HepG2 (cell line): ENCODE data around the gene C14orf132. TPM values are rescaled to one million over a fixed set of nuclear protein-coding genes. Genes with fewer than 3 reads are reported as not detected.

Source experiments
- BCL3 ChIP-seq: sonication (generic); formaldehyde crosslinking; IDR thresholded peaks from 2 replicates; pipeline ENCODE4 v1.5.1; 2020; ENCODE audit warnings: mild to moderate bottlenecking, missing genetic modification reagents, moderate library complexity
- BCL6 ChIP-seq: IDR thresholded peaks from 2 replicates; pipeline ENCODE4 v1.6.1; 2016; ENCODE audit warnings: missing genetic modification reagents, missing compliant biosample characterization
- CEBPG ChIP-seq: IDR thresholded peaks from 2 replicates; pipeline ENCODE4 v1.6.1; 2016
- CHCHD3 ChIP-seq: sonication (generic); formaldehyde crosslinking; IDR thresholded peaks from 2 replicates; pipeline ENCODE4 v1.8.0; 2022; ENCODE audit warnings: mild to moderate bottlenecking, missing genetic modification reagents, moderate library complexity
- E2F5 ChIP-seq: sonication (generic); formaldehyde crosslinking; conservative IDR thresholded peaks from 2 replicates; pipeline ENCODE4 v1.4.0; 2020; ENCODE audit warnings: missing genetic modification reagents
- HIC2 ChIP-seq: sonication (generic); formaldehyde crosslinking; IDR thresholded peaks from 2 replicates; pipeline ENCODE4 v1.9.0; 2022; ENCODE audit warnings: low read depth, missing genetic modification reagents
- SKI ChIP-seq: fragments of 450-650 bp; IDR thresholded peaks from one replicate; pipeline ENCODE4 v1.6.1; 2018; ENCODE audit warnings: mild to moderate bottlenecking; ENCODE audit not compliant: partially characterized antibody
- TFDP1 ChIP-seq: IDR thresholded peaks from 2 replicates; pipeline ENCODE4 v1.6.1; 2016; ENCODE audit warnings: missing compliant biosample characterization, missing genetic modification reagents, borderline replicate concordance
- TGIF2 ChIP-seq: IDR thresholded peaks from 2 replicates; pipeline ENCODE4 v1.6.1; 2016; ENCODE audit warnings: control low read depth, missing compliant biosample characterization
- YEATS2 ChIP-seq: sonication (generic); formaldehyde crosslinking; IDR thresholded peaks from 2 replicates; pipeline ENCODE4 v1.4.0; 2020; ENCODE audit warnings: missing genetic modification reagents, borderline replicate concordance
- ZEB1 ChIP-seq: IDR thresholded peaks from 2 replicates; pipeline ENCODE4 v1.6.1; 2012; ENCODE audit warnings: mild to moderate bottlenecking, low read depth, inconsistent platforms; ENCODE audit not compliant: insufficient replicate concordance
- ZFP36 ChIP-seq: fragments of 150-350 bp; IDR thresholded peaks from 2 replicates; pipeline ENCODE4 v1.6.1; 2018; ENCODE audit warnings: borderline replicate concordance, low read length, low read depth; ENCODE audit not compliant: partially characterized antibody
- ZFP41 ChIP-seq: sonication (generic); formaldehyde crosslinking; IDR thresholded peaks from 2 replicates; pipeline ENCODE4 v1.4.0; 2020; ENCODE audit warnings: mild to moderate bottlenecking, missing genetic modification reagents, borderline replicate concordance
- ZFP91 ChIP-seq: sonication (generic); formaldehyde crosslinking; IDR thresholded peaks from 2 replicates; pipeline ENCODE4 v1.9.0; 2022; ENCODE audit warnings: missing genetic modification reagents, mild to moderate bottlenecking, borderline replicate concordance
- ZFX ChIP-seq: sonication (generic); formaldehyde crosslinking; IDR thresholded peaks from 2 replicates; pipeline ENCODE4 v1.4.0; 2020; ENCODE audit warnings: mild to moderate bottlenecking, low read depth, missing genetic modification reagents, moderate library complexity
- ZNF432 ChIP-seq: sonication (generic); formaldehyde crosslinking; IDR thresholded peaks from 2 replicates; pipeline ENCODE4 v1.5.0; 2020; ENCODE audit warnings: missing genetic modification reagents, mild to moderate bottlenecking, borderline replicate concordance
- ZNF563 ChIP-seq: sonication (generic); formaldehyde crosslinking; IDR thresholded peaks from 2 replicates; pipeline ENCODE4 v1.8.0; 2022; ENCODE audit warnings: mild to moderate bottlenecking, moderate library complexity, missing genetic modification reagents
- ZNF7 ChIP-seq: IDR thresholded peaks from 2 replicates; pipeline ENCODE4 v1.6.1; 2016; ENCODE audit warnings: missing biosample characterization, missing genetic modification reagents
- ZNF761 ChIP-seq: sonication (generic); formaldehyde crosslinking; conservative IDR thresholded peaks from 2 replicates; pipeline ENCODE4 v1.4.0; 2020; ENCODE audit warnings: mild to moderate bottlenecking, missing genetic modification reagents
- ZNF788 ChIP-seq: sonication (generic); formaldehyde crosslinking; IDR thresholded peaks from 2 replicates; pipeline ENCODE4 v1.5.0; 2020; ENCODE audit warnings: mild to moderate bottlenecking, missing genetic modification reagents, borderline replicate concordance
- polyA plus RNA-seq, 8 experiments: library from polyadenylated mRNA; depleted of rRNA in 3 of 8; stranded (reverse) in 7 of 8; unstranded in 1 of 8; fragments of >200 nt; fragmentation: Illumina TruSeq in 4 of 8; extraction: Trizol in 4 of 8; gene quantifications; 2 replicates each; pipeline versions ENCODE4 v1.2.1 to v1.2.3, GENCODE V29; 2011 to 2016; ENCODE audit warnings: low read depth in 4 of 8, missing spikeins in 1 of 8, mixed read lengths in 1 of 8; ENCODE audit not compliant: insufficient read depth in 1 of 8
- total RNA-seq, 5 experiments: library from RNA; depleted of rRNA; stranded (reverse); fragments of >200 nt; fragmentation: Illumina TruSeq; extraction: Trizol; gene quantifications; 2 replicates each; pipeline ENCODE4 v1.2.3, GENCODE V29; 2016; ENCODE audit warnings: low read depth in 1 of 5

Gene C14orf132
- total and polyA plus RNA-seq, 2 of the 13 experiments (the other 11 are each of a cell fraction or from before 2014, with no cell fraction given) = 0.13 to 0.15 TPM

- no peak for TF ChIP-seq BCL6
- TF ChIP-seq CEBPG (CRISPR knock-in tag) = peak; percentile 54; the same call in 1 of the 2 replicates
- no peak for TF ChIP-seq BCL3 (CRISPR knock-in tag)
- TF ChIP-seq ZFP36 = no peak
- TF ChIP-seq ZNF7 = no peak
- TF ChIP-seq ZFP91 = peak; percentile 35; the same call in 1 of the 2 replicates
- no peak for TF ChIP-seq ZNF761 (CRISPR knock-in tag)
- no peak for TF ChIP-seq HIC2 (CRISPR knock-in tag)
- no peak for TF ChIP-seq CHCHD3 (CRISPR knock-in tag)
- peak; percentile 42; the same call in 1 of the 2 replicates for TF ChIP-seq ZFX (CRISPR knock-in tag)
- no peak for TF ChIP-seq TGIF2 (CRISPR knock-in tag)
- no peak for TF ChIP-seq ZNF432 (CRISPR knock-in tag)
- no peak for TF ChIP-seq TFDP1 (CRISPR knock-in tag)
- no peak for TF ChIP-seq ZNF788 (CRISPR knock-in tag)
- TF ChIP-seq YEATS2 (CRISPR knock-in tag) = no peak
- no peak for TF ChIP-seq E2F5
- no peak for TF ChIP-seq ZFP41 (CRISPR knock-in tag)
- no peak for TF ChIP-seq ZNF563 (CRISPR knock-in tag)
- TF ChIP-seq SKI = no peak
- TF ChIP-seq ZEB1 = no peak
Measured at GRCh38 chr14:96096639-96097610, 57.8 kb downstream of the C14orf132 start (continued).
